ENCODE results near the gene EP400. TPM values are rescaled to one million over a fixed set of nuclear protein-coding genes. Genes with fewer than 3 reads are reported as not detected.

EP400 gene
- total RNA-seq, 1 donor from 2014 or later: 9.7 TPM

DNA sequence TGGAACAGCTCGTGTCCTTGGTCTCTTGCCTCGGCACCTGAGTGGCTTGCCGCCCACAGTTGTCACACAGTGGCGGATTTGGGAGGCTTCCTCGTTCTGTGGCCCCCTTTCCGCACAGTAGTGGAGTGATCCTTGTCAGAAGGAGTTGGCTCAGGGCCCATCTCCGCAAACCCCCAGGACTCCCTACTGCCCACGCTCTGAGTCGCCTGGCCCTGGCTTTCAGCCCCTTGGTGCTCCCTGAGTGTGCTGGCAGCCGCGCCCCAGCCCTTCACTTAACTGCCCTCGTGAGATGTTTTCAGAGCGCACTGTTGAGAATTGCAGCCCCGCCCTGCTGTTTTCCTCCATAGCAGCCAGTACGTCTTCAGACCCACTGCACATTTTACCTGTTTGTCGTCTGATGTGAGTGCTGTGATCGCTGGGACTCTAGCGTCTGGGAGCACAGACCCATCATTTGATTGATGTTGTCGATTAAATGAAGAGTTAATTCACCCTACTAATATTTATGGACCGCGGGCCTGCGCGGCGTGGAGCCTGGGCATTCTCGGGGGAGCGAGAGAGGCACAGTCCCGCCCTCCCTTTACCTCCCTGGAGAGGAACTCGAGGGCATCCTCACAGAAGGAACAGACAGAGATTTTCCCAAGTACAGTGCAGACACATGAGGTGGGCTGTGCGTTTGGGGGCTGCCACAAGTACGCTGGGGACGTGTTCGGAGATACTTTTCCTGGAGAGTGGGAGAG, 102.6 kb downstream of the EP400 start:
- DNase-seq: no peak

DNA sequence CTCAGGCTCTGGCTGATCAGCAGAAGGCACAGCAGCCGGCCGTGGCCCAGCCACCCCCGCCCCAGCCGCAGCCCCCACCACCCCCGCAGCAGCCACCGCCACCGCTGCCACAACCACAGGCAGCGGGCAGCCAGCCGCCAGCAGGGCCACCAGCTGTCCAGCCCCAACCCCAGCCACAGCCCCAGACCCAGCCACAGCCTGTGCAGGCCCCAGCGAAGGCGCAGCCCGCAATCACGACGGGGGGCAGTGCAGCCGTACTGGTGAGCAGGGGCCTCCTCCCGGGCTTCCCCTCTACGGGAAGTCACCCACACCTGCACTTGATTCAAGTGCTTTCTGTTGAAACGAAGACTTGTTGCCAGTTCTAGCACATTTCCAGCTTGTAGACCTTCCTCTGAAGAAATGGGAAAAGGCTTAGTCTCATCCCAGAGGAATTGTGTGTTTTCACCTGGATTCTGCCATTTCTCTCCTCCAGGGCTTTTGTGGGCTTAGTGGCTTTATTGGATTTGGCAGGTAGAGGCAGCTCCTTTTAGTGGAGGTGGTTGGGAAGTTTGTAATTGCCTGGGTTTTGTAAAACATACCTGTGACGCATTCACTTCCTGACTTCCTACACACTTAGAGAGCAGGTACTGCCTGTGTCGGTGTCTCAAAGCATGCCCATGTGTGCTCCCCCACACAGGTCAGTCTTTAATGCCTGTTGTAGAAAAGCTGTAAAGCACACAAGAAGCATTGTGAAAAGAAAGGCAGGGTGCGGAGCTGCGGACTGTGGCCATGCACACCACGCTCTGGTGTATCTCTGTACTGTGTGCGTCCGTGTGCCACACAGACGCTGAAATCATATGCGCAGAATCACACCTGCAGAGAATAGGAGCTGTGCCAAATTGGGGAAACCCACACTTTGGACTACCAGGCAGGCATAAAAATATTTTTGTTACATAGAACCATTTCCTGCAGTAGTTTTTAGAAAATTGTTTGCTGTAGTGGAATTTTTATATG, 103.9 kb downstream of the EP400 start:
- no peak for DNase-seq

DNA sequence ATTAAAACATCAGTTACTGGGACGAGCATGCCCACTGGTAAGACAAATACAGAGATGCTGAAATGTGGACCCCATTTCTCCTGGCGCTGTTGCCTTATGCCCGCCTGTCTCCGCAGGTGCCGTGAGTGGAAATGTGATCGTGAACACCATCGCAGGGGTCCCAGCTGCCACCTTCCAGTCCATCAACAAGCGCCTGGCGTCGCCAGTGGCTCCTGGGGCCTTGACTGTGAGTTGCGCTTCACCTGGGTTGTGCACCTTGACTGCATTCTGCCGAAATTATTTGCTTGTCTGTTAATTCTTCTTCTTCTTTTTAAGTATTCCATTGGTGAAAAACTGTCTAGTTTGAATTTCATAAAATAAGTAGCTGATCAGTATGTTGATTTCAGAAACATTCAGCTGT, 105.2 kb downstream of the EP400 start:
- DNase-seq: no peak

DNA sequence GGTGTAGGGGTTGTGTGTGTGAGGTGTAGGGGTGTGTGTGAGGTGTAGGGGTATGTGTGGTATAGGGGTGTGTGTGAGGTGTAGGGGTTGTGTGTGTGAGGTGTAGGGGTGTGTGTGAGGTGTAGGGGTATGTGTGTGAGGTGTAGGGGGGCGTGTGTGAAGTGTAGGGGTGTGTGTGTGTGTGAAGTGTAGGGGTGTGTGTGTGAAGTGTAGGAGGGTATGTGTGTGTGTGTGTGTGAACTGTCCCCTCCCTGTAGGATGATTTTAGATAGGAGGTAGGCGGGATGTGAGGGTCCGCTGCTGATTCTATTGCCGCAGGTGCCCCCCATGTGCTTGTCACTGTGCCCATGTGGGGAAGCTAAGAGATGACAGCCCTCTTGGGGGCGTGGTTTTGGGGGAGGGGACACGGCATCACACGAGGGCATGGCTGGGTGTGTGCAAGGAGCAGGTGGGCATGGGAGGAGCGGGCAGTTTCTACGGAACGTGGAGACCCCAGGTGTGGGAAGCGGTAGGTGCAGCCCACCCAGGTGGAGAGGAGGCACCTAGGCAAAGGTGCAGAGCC, 105.9 kb downstream of the EP400 start:
- no peak for DNase-seq

DNA sequence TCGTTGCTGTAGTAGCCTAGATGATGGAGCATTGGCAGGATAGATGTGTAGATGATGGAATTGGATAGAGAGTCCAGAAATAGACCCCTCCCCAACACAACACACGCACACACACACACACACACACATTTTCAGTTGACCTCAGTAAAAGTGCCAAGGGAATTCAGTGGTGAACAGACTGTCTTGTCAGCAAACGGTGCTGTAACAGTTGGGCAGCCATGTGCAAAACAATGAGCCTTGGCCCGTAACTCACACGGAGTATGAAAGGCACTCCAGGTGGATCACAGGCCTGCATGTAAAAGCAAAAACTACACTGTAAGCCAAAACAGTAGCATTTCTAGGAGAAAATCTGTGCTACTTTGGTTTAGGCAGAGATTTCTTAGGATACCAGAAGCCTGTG, 106.6 kb downstream of the EP400 start:
- no peak for DNase-seq

DNA sequence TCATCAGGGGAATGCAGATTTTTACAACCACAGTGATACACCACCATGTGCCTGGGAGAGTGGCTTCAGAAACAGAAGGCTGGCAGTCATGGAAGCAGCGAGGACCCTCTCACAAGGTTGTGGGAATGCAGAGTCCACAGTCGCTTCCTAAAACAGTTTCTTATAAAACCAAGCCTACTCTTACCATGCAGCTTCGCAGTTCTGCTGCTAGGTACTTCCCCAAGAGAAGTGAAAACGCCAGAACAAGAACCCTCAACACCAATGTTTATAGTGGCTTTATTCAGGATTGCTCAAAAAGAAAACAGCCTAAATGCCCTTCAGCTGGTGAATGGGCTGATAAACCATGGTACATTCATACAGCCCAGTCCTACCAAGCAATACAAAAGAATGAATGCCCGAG, 107.2 kb downstream of the EP400 start:
- no peak for DNase-seq

DNA sequence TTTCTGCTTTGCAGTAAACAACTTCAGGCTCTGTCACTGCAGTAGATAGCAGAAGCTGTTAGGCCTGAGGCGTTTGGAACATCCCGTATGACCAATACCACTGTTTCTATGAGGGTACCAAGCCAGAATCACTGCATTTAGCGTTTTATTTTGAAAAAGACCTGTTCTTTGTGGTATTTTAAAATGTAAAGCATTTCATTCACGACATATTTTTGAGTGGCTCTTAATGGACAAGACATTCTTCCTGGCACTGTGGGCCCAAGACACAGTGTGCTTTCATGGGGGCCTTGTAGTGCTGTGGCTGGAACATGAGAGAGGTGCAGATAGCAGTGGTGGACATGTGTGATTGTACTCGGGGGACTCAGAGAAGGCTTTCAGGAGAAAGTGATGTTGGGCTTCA, 107.9 kb downstream of the EP400 start:
- DNase-seq: no peak

DNA sequence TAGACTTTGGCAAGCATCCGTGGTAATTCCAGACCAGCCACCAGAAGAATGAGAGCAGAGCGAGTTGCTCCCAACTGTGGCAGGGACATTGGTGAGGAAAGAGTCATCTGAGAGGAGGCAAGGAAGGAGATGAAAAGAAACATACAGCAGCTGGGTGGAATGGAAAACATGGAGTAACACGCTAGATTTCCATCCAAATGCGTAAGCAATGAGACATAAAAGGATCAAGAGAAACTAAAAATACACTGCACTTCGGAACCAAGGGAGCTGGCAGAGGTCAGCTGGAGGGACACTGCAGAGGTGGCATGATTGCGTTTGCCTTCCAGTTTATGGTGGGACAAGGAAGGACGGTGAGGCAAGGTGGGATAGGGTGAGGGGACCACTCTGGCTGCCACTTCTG, 111.5 kb downstream of the EP400 start:
- no peak for DNase-seq

DNA sequence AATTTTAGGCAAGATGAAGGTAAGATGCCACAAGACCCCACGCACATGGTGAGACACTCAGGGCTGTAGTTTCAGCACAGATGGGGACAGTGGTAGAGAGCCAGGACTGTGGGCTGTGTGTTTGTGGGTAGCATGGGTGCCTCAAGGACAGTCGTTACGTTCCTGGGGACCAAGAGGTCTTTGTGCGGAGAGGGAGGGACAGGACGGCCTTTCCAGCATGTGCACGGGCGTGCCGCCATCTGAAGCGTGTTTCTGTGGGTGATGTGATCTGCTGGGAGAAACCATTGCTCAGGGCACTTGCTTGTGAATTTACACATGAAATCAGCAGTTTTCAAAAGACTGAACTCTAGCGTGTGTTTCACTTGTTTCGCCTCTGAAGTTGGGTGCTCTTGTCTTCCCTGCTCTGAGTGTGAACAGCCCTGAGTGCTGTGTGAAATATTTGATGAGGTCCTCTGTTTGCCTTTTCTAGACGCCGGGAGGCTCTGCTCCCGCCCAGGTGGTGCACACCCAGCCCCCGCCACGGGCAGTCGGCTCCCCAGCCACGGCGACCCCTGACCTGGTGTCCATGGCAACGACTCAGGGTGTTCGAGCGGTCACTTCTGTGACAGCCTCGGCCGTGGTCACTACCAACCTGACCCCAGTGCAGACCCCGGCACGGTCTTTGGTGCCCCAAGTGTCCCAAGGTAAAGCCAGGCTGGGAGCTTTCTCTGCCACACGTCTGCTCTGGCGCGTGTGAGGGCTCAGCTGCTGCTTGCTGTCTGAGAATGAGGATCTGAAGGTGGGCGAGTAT, 112.1 kb downstream of the EP400 start:
- DNase-seq: no peak

DNA sequence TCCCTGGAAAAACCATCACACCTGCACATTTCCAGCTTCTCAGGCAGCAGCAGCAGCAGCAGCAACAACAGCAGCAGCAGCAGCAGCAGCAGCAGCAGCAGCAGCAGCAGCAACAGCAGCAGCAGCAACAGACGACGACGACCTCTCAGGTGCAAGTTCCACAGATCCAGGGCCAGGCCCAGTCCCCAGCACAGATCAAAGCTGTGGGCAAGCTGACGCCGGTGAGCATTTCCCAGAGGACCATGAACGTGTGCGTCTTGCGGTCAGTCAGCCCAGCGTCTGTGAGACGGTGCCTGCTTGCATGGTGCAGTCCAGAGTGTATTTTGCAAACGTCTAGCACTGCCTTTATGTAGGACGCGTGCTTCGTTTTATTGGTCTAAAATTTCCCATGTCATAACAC, 112.7 kb downstream of the EP400 start:
- DNase-seq: no peak

DNA sequence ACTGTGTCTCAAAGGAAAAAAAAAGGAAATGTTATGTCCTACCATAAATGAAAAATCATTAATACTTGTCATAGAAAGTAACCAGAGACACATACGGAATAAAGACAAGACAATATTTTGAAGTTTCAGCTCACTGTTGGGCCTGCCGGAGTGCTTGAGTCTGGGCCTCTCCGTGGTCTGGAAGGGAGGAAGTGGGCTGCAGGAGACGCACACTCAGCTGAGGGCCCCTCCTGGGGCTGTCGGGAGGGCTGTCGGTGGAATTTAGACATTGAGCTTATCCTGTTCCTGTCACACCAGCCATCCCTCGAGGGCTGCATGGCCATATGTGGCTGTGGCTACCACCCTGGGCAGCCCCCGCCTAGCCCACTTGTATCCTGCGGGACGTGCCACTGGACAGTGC, 113.7 kb downstream of the EP400 start:
- no peak for DNase-seq

DNA sequence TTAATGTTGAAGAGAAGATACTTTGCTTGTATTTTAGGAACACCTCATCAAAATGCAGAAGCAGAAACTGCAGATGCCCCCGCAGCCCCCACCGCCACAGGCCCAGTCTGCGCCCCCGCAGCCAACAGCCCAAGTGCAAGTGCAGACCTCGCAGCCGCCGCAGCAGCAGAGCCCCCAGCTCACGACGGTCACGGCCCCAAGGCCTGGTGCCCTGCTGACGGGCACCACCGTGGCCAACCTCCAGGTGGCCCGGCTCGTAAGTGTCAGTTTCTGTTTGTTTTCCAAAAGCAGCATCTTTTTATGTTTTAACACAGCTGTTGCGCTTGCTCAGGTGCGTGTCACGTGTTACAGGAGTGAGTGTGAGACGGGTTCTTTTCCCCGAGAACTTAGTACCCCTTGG, 114.9 kb downstream of the EP400 start:
- no peak for DNase-seq

DNA sequence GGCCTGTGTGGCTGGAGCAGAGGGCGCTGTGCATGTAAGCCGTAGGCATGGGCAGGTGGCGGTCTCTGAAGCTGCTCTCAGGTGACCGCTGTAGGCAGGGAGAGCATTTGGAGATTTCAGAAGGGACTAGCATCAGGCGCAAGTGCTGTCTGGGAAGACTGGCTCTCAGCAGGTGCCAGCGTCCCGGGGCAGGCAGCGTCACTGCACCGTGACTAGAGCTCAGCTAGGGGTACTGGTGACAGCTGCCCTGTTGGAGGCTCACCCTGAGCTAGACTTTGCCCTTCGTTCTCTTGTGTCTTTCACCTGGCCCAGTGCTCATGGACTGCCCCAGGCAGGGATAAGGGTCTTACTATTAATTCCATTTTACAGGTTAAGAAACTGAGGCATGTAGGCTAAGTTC, 115.5 kb downstream of the EP400 start:
- no peak for DNase-seq

DNA sequence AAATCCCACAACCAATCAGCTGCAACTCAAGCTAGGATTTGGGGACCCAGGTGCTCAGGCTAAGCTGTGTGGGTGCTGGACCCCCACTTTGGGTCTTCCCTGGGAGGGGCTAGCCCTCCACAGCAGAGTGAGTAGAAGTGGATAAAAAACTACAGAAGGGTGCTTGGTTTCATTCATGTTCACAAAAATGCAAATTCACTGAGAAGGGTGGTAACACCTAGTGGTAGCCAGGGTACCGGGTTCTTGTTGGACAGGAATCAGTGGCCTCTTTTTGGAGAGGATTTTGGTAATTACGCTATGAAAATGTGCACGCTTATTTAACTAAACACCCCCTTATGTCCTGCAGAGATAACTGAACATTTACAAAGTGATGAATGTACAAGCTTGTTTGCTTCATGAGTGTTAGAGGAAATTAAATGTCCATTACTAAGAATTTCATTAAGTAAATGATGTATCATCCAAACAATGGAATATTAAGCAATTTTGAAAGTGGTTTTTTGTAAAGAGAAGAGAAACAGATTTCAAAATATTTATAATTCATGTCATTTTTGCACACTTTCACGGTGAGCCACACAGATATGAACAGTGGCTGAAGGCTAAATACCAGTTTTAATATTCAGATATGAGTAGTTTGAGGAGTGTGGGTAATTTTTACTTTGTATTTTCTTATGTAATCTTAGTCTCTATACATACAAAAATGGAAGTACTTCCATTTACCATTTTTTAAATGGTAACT, 116.0 kb downstream of the EP400 start:
- no peak for DNase-seq

DNA sequence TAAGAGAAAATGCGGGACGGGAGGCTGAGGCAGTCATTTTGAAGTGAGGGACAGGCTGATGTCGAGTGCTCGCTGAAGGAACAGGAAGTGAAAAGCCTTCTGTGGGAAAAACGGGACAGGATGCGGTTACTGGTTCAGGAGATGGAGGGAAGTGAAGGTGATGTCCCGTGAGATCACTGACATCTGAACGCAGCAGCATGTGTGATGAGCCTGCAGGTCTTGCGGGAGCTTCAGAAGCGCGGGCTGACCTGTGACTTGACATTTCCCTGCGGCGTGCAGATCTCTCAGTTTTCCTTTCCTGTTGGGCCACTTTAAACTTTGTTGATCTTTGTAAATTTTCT, 116.6 kb downstream of the EP400 start:
- peak; percentile 30 for DNase-seq

DNA sequence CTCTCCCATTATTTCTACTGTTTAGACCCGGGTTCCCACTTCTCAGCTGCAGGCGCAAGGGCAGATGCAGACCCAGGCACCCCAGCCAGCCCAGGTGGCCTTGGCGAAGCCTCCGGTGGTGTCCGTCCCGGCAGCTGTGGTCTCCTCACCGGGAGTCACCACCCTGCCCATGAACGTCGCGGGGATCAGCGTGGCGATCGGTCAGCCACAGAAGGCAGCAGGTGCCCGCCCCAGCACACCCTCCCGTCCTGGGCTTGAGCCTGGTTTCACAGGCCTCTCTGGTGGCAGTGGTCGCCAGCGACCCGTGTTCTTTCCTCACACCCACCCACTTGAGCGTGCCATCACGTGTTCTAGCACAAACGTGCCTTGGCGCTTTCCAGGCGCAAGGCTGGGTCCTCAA, 117.0 kb downstream of the EP400 start:
- no peak for DNase-seq

DNA sequence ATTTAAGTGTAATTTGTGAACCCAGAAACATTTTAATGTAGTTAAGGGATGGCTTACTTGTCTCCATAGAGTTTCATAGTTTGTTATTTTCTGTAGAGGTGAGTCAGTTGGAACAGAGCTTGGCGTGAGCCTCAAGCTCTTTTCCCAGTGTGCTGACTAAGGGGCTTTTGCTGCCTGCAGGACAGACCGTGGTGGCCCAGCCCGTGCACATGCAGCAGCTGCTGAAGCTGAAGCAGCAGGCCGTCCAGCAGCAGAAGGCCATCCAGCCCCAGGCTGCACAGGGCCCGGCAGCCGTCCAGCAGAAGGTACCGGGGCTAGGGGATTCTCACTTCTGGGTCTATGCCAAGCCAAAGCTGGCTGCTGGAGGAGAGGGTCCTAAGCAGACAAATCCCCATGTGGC, 117.4 kb downstream of the EP400 start:
- no peak for DNase-seq

DNA sequence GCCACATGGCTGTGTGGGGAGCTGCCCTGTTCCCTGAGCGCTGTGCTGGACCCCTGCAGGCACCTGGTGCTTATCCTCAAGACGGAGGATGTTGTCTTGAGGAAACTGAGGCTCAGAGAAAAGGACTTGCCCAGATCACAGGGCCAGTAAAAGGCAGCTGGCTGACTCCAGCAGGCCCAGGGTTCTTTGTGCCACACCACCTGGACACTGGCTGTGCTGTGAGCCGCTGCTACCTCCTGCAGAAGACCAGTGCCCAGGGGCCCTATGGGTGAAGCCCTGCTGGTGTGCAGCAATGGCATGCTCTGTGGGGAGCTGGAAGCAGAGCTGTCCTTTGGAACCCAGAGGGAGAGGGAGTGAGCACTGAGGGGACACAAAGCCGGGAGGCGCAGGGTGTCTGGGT, 118.5 kb downstream of the EP400 start:
- DNase-seq: no peak

DNA sequence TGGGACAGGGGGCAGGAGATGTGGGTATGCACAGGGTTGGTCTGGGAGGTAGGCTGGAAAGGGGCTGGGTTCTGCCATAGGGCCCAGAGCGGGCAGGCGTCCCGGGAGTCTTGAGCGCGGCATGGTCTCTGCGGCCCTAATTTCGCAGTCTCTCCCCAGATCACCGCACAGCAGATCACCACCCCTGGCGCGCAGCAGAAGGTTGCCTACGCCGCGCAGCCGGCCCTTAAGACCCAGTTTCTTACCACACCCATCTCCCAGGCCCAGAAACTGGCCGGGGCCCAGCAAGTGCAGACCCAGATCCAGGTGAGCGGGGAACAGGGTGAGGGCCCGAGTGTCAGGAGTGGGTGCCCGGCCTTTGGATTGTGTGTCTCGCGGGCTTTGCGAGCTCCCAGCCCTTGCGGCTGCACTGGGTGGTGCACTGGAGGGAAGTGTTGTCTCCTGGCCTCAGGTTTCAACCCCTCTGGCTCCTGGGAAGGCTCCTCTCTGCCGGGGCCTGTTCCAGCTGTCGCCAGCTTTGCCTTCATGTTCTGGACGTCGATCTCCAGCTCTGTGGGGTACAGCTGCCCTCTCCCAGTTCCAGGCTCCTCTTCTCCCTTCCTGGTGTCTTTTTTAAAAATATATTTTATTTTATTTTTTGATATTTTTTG, 119.7 kb downstream of the EP400 start:
- no peak for DNase-seq

DNA sequence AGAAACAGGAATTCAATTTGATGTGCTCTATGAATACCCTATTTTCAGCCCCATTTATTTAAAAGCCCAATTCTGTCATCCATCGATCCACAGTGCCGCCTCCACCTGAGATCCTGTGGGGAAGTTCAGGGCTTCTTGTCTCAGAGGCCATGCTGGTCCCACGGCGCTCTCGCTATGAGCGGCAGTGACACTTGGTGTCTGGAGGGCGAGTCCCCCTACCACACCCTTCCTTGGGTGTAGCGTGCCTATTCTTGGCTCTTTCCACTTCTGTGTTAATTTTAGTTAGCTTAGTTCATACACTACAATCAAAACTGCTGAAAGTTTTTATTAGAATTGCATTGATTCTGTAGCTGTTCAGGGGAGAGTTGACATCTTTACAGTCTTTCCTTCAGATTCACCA, 120.6 kb downstream of the EP400 start:
- no peak for DNase-seq

DNA sequence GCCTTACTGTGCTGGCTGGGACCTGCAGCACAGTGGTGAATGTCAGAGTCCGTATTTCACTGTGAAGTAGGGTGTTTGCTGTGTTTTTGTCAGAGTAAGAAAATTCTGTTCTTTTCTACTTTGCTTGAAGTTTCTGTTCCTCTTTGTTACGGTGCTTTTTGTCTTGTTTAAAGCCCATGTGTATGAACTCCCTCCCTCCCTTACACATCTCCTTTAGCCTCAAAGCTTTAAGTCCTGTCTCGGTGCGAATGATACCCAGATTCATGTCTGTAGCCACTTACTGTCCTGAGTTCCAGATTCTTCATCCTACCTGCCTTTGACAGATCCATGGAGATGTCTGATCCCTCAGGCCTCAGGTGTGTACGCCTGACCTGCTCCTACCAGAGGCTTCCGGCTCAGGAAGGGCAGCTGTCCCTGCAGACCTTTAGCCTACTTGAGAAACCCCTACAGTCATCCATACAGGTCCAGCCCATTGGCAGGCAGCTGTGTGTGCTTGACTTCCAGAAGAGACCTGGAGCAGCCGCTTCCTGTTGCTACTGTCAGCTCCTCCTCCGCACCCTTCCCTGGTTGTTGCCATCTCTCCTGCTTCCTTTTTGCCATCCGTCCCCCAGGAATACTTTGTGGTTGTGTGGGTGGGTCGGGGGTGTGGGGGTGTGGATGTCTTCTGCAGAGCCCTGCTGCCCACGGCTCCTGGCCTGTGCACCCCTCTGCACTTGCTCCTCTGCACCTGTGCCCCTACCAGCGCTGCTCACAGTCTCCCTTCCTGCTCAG, 121.5 kb downstream of the EP400 start:
- DNase-seq: no peak

Measured in dermis blood vessel endothelial cell (primary cell).